Measurements from ENCODE around the gene SLC7A4.

DNA sequence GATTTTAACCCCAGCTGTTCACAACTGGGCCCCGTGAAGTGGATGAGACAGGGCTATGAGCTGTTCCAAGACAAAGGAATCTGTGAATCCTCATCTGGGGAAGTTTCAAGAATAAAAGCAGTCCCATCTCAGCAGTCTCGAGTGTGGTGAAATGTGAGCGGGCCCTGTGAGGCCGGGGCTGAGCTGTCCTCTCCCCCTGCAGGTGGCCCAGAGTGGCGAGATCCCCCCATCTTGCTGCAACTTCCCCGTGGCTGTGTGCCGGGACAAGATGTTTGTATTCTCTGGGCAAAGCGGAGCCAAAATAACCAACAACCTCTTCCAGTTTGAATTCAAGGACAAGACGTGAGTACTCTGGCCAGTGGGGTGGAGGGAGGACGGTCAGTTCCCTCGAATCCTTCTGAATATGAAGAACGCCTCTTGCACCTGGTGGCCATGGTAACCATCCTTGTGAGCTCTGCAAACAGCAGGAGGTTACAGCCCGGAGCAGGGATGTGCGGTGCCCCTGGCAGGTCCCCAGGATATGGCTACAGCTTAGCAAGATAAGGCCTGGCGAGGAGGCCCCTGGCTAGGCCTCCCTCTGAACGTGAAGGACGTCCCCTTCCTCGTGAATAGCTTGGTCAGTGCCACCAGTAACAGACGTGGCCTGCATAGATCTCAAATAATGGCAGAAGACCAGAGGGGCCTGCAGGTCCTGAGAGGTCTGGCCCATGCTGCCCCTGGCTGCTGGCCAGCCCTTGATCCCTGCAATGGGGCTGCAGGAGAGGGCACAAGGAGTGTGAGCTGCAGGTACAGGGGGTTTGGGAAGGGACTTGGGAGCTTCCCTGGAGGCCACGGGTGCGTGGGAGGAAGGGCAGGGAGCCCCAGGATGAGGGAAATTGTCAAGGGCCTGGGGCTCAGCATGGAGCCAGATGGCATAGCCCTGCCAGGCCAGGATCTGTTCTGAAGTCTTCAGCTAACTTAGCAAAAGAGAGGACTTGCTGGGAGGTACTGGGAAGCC lies 41.9 kb downstream of the SLC7A4 start:
- TF ChIP-seq, protein P1, sequence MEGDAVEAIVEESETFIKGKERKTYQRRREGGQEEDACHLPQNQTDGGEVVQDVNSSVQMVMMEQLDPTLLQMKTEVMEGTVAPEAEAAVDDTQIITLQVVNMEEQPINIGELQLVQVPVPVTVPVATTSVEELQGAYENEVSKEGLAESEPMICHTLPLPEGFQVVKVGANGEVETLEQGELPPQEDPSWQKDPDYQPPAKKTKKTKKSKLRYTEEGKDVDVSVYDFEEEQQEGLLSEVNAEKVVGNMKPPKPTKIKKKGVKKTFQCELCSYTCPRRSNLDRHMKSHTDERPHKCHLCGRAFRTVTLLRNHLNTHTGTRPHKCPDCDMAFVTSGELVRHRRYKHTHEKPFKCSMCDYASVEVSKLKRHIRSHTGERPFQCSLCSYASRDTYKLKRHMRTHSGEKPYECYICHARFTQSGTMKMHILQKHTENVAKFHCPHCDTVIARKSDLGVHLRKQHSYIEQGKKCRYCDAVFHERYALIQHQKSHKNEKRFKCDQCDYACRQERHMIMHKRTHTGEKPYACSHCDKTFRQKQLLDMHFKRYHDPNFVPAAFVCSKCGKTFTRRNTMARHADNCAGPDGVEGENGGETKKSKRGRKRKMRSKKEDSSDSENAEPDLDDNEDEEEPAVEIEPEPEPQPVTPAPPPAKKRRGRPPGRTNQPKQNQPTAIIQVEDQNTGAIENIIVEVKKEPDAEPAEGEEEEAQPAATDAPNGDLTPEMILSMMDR (IDR thresholded peaks at IDR 0.05), result no peak
- TF ChIP-seq POLR2A (IDR thresholded peaks at IDR 0.05), result no peak

Measured in esophagus squamous epithelium (tissue), 4 donors.